G401.6 (cell line): ENCODE results near the gene GRAMD4.

Source experiments
- FAIRE-seq: peaks from 2 replicates; lab custom pipeline; 2012; peaks lifted over from hg19 to GRCh38; lab: Jason Lieb, UNC

GRAMD4 gene

DNA sequence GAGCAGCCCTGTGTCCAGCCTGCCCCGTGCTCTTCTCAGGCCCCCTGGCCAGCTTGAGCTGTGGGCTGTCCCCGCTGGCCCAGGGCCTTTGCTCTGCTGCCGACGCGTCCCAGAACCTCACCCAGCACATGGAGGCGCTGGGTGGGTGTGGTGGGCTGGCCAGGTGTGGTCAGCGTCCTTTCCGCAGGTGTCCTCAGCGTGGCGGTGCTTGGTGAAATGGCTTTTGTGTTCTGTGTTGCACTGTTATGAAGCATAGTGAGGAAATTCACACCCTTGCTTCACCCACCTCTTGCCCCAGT is 37.4 kb downstream of the GRAMD4 start:
- no peak for FAIRE-seq

GRCh38 chr22:46657996-46658947 is 38.1 kb downstream of the GRAMD4 start:
- no peak for FAIRE-seq

GRCh38 chr22:46659059-46659790 is 39.0 kb downstream of the GRAMD4 start:
- FAIRE-seq: no peak

DNA sequence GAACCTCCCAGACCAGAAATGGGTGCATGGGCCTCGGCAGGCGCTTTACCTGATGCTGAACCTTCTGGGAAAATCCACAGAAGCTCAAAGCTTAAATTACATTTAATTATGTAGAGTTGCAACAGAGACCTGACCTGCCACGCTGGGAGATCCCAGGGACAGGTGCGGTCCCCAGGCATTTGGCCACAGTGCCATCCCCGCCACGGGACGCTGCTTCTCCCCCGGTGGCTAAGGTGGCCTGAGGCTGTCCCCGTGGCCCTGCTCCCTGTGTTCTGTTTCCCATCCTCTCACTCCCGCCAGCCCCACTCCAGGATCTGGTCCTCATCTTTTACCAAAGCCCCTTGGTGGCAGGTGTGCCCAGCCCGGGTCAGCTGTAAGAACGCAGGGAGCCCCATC is 39.6 kb downstream of the GRAMD4 start:
- FAIRE-seq: no peak

DNA sequence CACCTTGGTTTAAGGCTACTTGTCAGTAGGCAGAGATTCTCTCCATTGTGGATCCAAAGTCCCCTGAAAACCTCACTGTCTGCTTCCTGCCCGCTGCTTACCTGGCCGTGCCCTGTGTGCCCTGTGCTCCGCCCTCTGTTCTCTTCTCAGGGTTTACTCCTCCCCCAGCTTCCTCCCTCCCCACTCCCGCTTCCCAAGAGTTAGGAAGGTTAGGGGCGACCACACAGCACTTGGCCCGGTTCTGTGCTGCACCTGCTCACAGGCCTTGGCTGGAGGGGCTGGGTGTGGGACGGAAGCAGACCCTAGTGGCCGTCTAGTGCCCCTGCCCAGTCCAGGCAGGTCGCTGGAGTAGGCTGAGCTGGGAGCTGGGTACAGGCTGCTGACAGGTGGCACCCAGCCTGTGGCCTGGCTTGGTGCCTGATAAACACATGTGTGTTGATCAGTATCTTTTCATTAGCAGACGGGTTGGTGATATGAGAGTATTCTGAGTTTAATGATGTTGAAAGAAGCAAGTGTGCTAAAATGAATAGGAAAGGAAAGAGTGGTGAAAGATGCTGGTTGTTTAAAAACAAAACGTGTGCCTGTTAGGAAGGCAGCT is 40.5 kb downstream of the GRAMD4 start:
- FAIRE-seq: no peak

DNA sequence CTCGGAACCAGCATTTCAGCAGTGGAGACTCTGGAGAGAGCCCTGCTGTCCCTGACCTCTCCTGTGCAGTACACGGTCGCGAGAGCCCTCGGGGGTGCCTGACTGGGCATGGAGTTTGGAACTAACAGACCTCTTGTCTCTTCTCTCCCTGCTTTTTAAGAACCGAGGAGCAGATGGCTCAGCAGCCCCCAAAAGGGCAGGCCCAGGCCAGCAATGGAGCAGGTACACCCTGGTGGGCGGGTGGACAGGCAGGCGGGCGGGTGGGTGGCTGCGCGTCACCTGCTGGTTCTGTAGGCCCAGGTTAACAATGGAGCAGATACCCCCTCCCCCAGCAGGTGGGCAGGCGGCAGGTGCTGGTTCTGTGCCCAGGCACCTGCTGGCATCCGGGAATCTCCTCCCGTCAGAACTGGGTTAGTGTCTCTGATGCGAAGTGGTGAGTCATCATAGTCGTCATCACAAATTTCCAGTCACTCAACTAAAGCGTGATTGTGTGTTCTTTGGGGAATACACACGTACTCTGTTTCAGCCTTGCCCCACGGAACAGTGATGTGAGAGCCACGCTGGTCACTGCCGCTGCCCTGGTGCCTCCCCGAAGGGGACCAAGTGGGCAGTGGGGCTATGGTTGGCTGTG is 41.1 kb downstream of the GRAMD4 start:
- FAIRE-seq: no peak

- no peak for FAIRE-seq
These were observed 42.0 kb downstream of the GRAMD4 start for GRCh38 chr22:46662226-46662625.

GRCh38 chr22:46663001-46663400 is 42.8 kb downstream of the GRAMD4 start:
- FAIRE-seq: no peak

- FAIRE-seq: no peak
These were observed 43.4 kb downstream of the GRAMD4 start for GRCh38 chr22:46663436-46664100.

- no peak for FAIRE-seq
These were observed 44.2 kb downstream of the GRAMD4 start for GRCh38 chr22:46664301-46664855.

- FAIRE-seq: no peak
These were observed 45.0 kb downstream of the GRAMD4 start for GRCh38 chr22:46665151-46665695.

DNA sequence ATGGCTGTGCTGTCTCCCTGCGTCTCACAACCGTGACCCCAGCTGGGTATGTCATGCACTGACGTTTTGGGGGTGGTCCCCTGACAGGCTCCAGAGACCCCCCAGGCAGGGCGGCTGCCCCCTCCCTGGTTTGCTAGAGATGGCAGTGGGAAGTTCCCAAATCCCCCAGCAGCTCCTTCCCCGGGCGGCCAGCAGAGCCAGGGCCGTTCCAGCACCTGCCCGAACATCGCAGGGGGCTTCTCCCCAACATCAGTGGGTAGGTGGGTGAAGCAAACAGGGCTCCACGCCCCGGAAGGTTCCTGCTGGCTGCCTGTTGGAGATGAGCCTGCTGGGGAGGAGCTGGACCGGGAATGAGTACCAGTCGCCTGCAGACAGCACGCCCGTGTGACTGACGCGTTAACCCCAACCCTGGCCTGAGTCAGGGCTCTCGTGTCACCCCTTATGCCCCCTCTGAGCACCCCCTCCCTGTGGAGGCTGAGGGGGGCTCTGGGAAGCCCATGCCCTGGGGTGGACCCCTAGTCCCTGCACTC is 45.6 kb downstream of the GRAMD4 start:
- no peak for FAIRE-seq

DNA sequence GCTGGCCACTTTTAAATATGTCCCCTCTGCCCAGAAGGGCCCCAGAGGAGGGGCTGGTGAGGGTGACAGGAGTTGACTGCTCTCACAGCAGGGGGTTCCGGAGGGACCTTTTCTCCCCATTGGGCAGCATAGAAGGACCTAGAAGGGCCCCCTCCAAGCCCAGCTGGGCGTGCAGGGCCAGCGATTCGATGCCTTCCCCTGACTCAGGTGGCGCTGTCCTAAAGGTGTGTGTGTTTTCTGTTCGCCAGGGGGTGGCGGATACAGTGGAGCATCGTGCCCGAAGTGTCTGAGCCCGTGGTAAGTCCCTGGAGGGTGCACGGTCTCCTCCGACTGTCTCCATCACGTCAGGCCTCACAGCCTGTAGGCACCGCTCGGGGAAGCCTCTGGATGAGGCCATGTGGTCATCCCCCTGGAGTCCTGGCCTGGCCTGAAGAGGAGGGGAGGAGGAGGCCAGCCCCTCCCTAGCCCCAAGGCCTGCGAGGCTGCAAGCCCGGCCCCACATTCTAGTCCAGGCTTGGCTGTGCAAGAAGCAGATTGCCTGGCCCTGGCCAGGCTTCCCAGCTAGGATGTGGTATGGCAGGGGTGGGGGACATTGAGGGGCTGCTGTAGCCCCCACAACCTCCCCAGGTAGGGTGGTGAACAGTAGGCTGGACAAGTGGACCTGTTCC is 46.5 kb downstream of the GRAMD4 start:
- FAIRE-seq: no peak

DNA sequence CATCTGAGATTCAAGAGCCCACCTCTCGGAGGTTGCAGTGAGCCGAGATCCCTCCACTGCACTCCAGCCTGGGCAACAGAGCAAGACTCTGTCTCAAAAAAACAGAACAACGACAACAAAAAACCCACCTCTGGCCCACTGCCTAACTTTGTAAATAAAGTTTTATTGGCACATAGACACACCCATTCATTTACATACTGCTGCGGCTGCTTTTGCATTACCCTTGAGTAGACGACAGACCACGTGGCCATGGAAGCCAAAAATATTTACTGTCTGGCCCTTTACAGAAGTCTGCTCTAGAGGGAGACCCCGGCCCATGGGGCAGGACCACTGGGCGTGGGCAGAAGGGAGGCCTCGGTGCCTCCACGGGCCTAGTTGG is 47.0 kb downstream of the GRAMD4 start:
- FAIRE-seq: no peak

- FAIRE-seq: no peak
These were observed 47.9 kb downstream of the GRAMD4 start for GRCh38 chr22:46668116-46668515.

- FAIRE-seq: no peak
These were observed 49.0 kb downstream of the GRAMD4 start for GRCh38 chr22:46669201-46669600.

DNA sequence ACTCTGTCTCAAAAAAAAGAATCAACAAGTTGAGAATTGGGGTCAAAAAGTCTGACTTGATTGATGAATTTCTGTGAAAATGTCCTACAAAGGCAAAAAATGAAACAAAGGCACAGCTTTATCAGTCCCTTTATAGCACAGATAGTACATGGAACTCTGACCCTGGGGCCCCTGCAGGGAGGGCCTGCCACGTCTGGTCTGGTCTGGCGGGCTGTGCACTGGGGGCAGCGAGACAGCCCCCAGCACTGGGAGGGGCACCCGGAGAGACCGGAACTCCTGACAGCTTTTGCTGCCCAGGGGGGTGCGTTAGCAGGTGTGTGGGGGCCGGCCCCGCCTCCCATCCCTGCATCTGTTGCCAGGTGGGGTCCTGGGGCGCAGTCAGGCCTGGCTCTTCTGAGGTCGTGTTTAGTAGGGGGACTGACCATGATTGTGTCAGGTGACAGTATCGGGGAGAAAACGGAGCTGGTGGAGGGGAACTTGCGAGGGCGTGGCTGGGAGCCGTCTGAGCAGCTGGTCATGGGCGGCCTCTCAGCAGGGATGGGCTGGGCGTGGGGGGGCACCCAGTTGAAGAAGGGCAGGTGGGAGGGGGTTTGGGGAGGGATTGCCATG is 51.7 kb downstream of the GRAMD4 start:
- no peak for FAIRE-seq

DNA sequence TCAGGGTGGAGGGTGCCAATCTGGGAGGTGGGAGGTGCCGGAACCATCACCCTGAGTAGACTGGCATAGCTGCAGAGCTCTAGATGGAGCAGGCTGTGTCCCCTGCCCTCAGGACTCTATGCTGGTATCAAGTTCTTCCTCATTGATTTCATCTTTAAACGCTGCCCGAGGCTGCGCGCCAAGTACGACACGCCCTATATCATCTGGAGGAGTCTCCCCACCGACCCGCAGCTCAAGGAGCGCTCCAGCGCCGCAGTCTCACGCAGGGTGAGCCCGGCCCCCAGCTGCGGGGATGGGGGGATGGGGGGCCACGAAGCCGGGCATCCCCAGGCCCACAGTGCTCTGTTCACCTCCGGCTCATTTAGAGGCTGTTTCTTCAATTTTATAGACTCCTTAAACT is 52.5 kb downstream of the GRAMD4 start:
- no peak for FAIRE-seq

DNA sequence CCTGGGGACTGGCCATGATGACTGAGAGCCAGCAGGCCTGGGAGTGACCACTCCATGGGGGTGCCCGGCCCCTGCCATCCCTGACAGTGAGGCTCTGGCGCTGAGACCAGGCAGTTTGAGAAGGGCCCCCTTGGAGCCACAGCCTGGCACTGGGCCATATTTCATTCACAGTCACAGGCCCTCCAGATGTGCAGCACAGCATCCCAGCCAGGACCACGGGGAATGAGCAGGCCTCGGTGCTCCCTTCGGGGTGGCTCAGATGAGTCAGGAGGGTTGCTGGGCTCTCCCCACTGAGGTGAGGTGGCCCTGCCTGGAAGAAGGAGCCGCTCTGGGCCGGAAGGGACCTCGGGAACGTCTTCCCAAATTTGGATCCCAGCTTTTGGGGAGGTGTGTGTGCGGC is 53.0 kb downstream of the GRAMD4 start:
- no peak for FAIRE-seq

- no peak for FAIRE-seq
These were observed 53.6 kb downstream of the GRAMD4 start for GRCh38 chr22:46673662-46674236.
